GM18870 (cell line): ENCODE results near the gene EIF5AL1.
"Not testable (repeated sequence)": the region's sequence is repeated elsewhere in the genome, so short reads cannot be mapped to it uniquely, and the experiment has no call there.

Source experiments
- ATAC-seq: cut with Tn5 transposase; IDR thresholded peaks from one replicate; pipeline ENCODE4 v1.9.1; 2021; ENCODE audit warnings: moderate library complexity; ENCODE audit not compliant: unreplicated experiment

EIF5AL1 gene

DNA sequence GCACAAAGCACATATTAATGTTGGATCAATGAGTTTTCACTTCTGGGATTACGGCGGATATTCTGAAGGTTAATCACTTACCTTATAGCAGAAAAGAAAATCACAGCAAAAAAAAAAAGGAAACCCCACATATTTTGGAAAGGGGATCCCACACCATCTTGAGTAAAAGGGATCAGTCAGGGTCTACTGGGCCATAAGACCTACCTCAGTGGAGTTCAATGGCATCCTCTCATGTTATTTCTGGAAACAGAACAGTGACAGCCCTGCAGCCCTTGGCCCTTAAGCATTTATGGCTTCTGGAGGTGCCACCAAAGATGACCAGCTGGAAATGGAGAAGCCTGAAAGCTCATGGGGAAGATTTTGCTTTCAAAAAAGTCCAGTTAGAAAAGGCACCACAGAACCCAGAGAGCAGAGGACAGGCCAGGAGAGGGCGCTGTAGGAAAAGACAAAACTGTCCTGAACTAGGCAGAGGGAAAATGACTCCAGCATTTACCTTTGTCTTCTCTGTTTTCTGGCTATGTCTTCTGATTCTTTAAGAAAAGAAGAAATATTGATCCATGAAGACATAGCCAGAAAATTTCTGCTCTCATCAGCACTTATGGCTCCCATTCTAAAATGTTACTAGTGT lies 2.9 kb upstream of the EIF5AL1 start:
- ATAC-seq, result not testable (repeated sequence)

DNA sequence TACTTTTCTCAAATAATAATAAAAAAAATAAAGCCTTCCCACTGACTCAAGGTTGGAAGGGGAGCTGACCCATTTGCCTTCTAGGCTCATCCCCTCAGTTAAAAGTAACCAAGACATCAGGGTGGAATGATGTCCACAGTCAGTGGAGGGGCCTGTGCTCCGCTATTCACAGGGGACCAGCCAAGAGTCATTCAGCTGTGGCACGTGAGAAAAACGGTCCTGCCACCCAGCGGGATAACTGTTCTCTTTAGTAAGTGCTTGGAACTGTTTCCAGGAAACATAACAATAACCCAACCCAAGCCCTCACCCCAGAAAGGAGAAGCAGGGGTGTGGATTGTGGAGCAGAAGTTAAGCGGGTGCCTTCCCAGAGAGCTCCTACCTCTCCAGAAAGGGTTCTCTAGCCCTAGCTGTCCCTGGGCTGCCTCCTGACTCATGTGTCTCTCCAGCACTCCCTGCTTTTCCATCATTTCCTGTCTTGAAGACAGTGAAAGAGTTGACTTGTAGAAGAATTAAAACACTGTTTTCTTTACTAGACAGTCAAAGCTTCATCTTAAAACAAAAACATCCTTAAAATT lies 2.3 kb upstream of the EIF5AL1 start:
- ATAC-seq, result not testable (repeated sequence)

DNA sequence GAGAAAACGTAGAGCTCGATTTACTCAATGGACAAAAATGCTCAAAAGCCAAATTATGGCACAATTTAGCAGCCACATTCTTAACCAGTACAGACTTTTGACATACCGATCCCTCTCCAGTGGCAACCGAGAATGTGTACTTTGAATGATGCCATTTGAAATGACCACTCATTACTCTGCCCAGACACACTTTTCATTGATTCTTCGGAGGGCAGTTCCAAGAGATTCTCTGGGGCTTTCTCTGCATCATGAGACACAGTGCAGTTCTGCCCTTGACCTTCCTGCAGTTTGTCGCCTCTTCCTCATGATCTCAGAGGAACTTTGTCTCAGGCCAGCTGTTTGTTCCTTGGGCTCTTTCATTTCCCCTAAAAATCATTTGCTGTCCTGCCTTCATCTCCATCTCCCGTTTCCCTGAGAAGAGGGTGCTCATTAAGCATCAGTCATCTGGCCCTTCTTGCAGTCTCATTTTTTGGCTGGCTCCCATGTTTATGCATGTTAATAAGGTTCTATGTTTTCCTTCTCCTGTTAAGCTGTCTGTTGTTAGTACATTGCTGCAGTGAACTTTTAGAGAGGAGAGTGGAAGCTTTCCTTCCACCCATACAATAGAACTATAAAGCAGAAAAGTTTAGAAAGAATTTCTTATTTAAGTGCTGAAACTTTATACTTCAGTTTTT lies 4.3 kb downstream of the EIF5AL1 start:
- not testable (repeated sequence) for ATAC-seq

DNA sequence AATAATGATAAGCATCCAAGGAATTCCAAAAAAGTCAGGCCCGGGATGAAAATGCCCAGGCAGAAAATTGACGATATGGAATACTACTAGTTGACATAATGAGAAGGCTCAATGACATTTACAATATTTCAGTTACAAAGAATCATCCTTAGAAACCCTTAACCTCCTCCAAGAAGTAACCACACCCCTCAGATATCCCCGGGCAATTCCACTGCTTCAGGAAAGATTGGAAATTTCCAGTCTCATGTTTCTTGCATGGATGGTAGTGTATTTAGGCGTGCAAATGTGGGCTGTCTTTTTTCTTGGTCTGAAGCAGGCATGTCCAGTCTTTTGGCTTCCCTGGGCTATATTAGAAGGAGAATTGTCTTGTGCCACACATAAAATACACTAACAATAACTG lies 5.2 kb downstream of the EIF5AL1 start:
- not testable (repeated sequence) for ATAC-seq

DNA sequence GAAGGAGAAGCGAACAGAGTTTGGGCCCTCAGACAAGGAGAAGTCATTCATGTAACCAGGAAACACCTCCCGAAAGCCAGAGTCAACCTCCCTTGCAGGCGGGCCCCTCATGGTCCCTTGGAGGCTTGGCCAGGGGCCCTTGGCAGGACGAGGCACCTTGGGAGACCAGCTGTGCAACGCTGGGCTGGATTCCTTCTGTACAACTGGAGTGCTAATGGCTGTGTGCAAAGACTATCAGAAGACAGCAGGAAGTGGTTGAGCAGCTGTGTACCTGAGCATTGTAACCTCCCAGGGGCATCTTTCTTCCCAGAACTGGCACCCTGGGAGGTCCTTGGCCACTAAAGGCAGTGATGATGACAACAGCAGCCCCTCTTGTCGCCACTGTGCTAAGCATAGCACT lies 9.4 kb downstream of the EIF5AL1 start:
- ATAC-seq, result not testable (repeated sequence)

DNA sequence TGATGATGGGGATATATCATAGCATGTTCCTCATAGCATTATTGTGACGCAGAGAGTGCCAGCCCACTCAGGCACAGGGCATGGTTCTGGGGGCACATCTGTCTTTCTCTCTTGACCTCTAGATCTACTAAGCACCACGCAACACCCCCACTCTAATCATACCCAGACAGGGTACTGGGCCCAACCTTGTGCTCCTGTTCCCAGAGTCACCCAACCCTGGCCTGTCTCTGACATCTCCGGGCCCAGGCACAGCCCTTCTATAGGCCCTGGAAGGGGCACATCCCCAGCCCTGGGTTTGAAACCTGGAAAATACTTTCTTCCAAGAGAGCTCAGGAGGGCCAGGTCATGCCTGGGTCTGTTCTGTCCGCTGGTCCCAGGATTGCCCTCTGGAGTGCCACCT lies 10.1 kb downstream of the EIF5AL1 start:
- not testable (repeated sequence) for ATAC-seq

DNA sequence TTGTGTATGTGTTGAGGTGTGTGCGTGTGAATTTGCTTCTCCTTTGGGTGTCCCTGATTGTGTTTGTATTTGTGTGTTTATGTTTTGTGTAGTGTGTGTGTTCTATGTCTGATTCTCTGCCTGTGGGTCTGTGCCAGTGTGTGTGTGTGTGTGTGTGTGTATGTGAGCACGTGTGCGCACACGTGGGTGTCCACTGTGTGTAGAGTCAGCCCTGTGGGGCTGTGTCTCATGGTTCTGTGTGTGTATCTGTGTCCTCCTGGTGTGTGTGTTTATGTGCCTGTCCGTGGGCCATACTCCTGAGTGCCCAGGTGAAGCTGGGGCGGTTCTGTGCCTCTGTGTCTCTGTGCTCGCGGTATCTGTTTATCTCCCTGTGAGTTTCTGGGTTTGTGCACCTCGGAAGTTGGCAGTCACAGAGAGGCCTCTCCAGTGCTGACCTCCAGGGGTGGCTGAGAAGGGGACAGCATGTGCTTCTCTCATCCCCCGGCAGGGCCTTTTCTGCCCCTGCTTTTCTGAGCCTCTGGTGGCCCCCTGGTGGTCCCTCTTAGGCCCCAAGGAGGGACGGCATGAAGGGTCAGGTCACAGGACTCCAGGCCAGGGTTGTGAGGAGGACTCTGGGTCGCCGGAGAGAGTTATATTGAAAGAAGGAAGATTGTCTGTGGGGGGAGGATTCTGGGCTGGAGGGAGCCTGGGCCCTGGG lies 11.0 kb downstream of the EIF5AL1 start:
- ATAC-seq, result not testable (repeated sequence)

DNA sequence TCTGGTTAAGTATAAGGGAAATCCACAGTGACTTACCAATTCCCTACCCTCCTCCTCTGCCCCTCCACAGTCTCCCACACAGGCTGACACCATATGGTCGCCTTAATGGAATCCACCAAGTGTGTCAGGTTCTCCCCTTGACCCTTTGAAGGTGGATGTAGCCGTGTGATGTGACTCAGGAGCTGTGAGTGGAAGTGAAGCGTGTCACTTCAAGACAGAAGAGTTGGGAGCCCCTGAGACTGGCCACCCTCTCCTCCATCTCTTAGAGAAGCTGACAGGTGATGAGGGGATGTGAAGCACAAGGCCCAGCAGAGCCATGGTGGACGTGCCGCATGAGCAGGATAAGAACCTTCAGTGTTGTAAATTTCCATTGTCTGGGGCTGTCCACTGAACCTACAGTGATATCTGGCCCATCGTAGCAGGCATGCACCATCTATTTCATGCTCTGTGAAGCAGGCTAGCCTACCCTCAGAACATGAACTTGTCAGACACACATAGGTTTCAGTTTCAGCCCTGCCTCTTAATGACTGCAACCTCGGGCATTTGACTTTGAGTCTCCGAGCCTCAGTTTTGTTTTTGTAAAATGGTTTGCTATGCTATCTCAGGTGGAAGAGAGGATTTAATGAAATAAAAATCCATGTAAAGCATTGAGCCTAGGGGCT lies 12.8 kb downstream of the EIF5AL1 start:
- ATAC-seq, result peak; percentile 84

DNA sequence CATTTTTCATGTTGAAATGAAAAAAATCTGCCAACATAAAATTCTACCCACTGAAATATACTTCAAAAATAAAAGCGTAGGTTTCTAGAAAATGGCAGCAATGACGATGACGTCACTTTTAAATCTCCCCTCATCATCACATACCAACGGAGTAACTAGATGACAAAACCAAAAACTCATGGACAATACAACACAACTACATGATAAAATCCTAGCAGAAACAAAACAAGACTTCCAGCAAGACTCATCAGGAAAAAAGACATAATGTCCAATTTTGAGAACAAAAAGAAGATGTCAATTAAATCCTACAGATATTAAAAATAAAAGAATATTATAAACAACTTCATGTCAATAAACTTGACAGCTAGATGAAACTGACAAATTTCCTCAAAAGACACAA lies 15.9 kb downstream of the EIF5AL1 start:
- not testable (repeated sequence) for ATAC-seq

DNA sequence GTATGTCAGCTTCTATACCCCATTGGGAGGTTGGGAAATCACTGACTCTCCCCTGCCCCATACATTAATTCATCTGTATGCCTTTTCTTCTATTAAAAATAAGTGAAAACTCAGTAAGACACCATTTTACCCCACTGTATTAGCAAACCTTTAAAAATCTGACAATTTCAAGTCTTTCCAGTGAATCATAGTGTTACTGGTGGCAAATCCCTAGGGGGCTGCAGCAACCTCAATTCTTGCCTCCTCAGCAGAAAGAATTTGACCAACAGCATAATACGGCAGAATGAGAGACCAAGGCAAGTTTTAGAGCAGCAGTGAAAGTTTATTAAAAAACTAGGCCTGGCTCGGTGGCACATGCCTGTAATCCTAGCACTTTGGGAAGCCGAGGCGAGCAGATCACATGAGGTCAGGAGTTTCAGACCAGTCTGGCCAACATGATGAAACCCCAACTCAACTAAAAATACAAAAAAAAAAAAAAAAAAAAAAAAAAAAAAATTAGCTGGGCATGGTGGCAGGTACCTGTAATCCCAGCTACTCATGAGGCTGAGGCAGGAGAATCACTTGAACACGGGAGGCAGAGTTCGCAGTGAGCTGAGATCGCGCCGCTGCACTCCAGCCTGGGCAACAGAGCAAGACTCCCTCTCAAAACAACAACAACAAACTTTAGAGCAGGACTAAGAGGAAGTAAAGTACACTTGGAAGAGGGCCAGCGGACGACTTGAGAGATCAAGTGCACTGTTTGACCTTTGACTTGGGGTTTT lies 21.0 kb downstream of the EIF5AL1 start:
- ATAC-seq, result not testable (repeated sequence)

DNA sequence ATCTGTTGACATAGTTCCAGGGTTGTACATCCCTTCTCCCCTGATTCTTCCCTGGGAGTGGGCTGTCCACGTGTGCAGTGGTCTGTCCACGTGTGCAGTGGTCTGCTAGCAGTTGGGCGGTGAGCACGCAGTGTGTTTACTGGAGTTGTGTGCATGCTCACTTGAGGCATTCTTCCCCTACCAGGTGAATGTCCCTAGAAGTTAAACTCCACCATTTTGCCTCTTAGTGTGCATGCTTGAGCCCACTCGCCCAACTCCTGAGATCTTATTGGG lies 21.5 kb downstream of the EIF5AL1 start:
- ATAC-seq, result not testable (repeated sequence)

DNA sequence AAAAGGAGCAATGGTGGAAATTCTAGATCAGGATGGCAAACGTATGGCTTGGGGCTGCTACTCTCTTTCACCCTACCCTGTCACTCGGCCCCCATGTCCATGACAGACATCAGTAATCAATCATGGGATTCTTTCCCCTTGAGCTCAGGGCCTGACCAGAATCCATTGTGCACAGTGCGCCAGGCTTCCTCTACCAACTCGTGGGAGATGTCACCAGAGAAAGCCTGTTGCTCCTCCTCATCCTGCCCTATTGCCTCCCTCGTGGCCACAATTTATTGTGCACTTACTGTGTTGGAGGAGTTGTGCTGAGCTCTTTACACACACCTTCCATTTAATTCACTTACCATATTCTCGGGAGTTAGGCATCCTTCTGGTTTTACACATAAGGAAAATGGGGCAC lies 26.0 kb downstream of the EIF5AL1 start:
- not testable (repeated sequence) for ATAC-seq

DNA sequence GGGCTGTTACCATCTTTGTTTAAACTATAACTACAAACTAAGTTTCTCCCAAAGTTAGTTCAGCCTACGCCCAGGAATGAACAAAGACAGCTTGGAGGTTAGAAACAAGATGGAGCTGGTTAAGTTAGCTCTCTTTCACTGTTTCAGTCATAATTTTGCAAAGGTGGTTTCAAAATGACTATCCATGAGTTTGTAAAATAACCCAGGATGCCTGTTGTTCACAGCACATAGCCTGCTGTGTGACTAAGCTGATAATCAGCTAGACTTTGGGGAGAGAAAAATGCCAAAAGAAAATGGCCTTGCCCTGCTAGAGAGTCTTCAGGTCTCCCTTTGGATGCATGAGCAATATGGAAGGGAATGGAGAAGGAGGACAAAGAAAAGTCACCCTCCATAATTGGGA lies 28.6 kb downstream of the EIF5AL1 start:
- ATAC-seq, result peak; percentile 92

DNA sequence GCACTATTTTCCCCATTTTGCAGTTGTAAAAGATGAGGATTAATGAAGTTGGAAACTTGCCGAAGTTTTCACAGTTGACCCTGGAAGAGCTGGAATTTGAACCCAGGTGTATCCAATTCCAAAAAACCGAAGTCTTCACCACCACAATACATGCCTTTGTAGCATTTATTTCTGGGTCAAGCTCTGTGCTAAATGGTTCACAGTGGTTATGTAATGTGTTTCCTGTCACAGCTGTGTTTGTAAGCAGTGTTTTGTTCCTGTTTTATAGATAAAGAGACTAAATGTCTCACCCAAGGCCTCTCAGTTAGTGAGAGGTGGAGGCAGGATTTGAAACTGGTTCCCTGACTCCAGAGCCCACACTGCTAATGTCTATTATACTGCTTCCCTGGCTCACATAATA lies 30.3 kb downstream of the EIF5AL1 start:
- no peak for ATAC-seq

DNA sequence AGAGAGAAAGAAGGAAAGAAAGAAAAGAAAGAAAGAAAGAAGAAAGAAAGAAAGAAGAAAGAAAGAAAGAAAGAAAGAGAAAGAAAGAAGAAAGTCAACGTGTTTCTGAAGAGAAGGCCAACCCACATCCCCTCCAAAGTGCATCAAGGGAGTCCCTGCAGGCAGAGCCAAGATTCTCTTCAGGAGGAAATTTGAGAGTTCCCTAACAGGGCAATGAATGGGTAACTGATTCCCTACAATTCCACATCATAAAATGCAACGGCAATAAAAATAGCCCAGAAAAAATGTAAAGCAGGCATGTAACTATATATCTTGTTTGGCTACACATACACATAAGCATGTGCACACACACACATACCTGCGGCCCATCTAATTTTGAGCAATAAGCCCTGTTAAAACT lies 32.1 kb downstream of the EIF5AL1 start:
- not testable (repeated sequence) for ATAC-seq

DNA sequence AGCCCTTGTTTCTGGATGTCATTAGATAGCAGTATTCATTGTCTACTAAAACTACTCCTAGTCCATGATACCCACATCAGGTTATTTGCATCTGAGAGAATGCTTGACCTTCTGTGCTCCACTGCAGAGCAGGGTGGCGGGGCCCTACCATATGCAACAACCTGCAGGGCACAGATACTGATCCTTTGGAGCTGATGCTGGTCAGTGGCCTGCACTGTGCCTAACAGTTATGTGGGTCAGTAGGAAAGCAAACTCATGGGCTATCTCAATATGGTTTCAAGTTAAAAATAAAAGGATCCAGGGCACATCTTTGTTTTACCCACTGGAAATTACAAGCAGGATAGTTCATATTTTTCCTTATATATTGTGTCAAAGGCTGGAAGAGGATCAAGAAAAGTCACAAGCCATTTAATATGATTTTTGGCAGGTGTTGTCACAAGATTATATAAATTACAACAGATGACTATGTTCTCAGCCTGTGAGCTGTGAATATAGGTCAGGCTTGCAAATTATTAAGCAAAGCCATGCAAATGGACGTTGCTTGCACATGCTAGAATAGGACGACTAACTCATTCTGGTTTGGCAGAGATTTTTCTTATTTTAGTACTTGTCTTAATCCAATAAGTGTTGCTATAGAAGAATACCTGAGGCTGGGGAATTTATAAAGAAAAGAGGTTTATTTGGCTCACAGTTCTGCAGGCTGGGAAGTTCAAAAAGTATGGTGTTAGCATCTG lies 32.8 kb downstream of the EIF5AL1 start:
- not testable (repeated sequence) for ATAC-seq

DNA sequence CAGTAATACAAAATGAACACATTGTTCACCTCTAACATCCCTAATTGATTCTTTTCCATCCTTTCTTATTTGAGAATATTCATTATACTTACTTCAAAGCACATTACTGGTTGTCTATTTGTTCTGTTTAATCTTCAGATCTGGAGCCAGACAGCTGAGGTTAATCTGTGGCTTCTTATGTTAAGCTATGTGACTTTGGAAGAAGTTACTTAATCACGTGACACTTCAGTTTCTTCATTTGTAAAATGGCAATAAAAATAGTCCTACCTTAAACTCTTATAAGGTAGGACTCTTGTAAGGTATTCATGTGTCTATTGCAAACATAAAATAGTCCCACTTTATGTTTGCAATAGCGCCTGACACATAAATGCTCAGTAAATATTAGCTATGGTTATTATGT lies 34.8 kb downstream of the EIF5AL1 start:
- not testable (repeated sequence) for ATAC-seq

DNA sequence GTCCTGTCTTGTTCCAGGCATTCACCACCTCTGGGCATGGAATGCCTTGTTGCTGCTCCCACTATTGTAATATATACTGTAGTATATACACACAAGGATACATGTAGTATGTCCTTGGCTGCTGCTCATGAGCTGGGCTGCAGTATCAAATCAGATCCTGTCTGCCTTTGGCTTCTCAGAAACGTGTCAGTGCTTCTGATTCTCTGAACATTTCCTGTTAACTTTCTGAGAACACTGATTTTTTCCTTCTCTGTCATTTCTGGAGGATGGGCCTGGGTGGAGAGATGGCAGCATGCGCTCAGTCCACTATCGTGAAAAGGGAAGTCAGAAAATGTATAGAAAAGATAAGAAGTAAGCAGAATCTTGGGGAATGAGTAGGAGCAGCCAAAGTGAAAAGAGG lies 35.6 kb downstream of the EIF5AL1 start:
- ATAC-seq, result no peak

DNA sequence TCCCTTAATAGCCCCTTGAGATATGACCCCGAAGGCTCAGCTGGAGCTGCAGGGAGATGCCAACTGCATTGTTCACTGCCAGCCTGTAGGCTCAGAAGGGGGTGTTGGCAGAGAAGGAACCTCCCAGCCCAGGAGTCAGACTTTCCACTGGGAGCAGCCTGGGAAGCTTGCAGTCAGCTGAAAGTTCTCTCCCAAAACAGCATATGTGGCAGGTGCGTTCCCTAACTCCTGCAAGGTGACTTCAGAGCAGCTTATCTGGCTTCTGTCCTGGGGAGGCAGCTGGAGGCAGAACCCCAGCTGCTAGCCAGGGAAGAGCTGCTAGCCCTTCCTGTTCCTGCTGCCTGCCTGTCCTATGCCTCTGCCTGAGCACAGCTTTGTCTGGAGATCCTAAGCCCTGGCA lies 39.8 kb downstream of the EIF5AL1 start:
- no peak for ATAC-seq
